Esophagus muscularis mucosa (tissue), 3 donors: Measurements from ENCODE around the gene PSMB11.

Experiments used
- CTCF ChIP-seq, 3 experiments: fragments of 200-600 bp in 2 of 3; fragments of 450-650 bp in 1 of 3; sonication (generic) in 2 of 3; IDR thresholded peaks; one replicate each; pipeline ENCODE4 v1.5.1; 2017 to 2019; ENCODE audit warnings: antibody characterized with exemption in 3 of 3, mild to moderate bottlenecking in 2 of 3, moderate library complexity in 1 of 3
- POLR2A ChIP-seq: fragments of 450-650 bp; IDR thresholded peaks from one replicate; pipeline ENCODE4 v1.6.1; 2017; ENCODE audit warnings: antibody characterized with exemption, moderate library complexity, mild to moderate bottlenecking, low read depth
- POLR2AphosphoS5 ChIP-seq, 2 donors: sonication (generic); formaldehyde crosslinking; IDR thresholded peaks; one replicate each; pipeline ENCODE4 v1.6.1; 2017; ENCODE audit warnings: antibody characterized with exemption in 2 of 2

- peak; percentile 69 to 79 for TF ChIP-seq POLR2AphosphoS5 (IDR thresholded peaks at IDR 0.05)
- no peak for TF ChIP-seq POLR2A
- no peak for TF ChIP-seq CTCF (IDR thresholded peaks at IDR 0.05)
Observed at GRCh38 chr14:23078692-23079116, 36.7 kb downstream of the PSMB11 start.
